Fibroblast of lung (primary cell): ENCODE measurements around the gene SLC25A53. TPM values are rescaled to one million over a fixed set of nuclear protein-coding genes. Genes with fewer than 3 reads are reported as not detected.

Experiments
- DNase-seq, 2 donors: peaks; one replicate each; pipeline versions ENCODE4 v3.0.0 to v3.0.0-alpha.2; 2010; ENCODE audit warnings: low read depth in 2 of 2
- H2AFZ ChIP-seq: 2 replicates; pipeline ENCODE4 v1.5.1; 2012; ENCODE audit warnings: low read length, control low read depth, inconsistent platforms
- H3K27ac ChIP-seq: 2 replicates; pipeline ENCODE4 v1.5.1; 2011; ENCODE audit warnings: low read length, control low read depth; ENCODE audit not compliant: insufficient read depth
- H3K27me3 ChIP-seq: 2 replicates; pipeline ENCODE4 v1.5.1; 2011; ENCODE audit warnings: mild to moderate bottlenecking, low read length; ENCODE audit not compliant: control insufficient read depth, insufficient read depth
- H3K36me3 ChIP-seq: 2 replicates; pipeline ENCODE4 v1.5.1; 2011; ENCODE audit warnings: low read length; ENCODE audit not compliant: control insufficient read depth, insufficient read depth
- H3K4me1 ChIP-seq: 2 replicates; pipeline ENCODE4 v1.5.1; 2011; ENCODE audit warnings: low read length; ENCODE audit not compliant: control insufficient read depth, insufficient read depth; ENCODE audit errors: extremely low read depth
- H3K4me2 ChIP-seq: 2 replicates; pipeline ENCODE4 v1.5.1; 2011; ENCODE audit warnings: low read length, control low read depth; ENCODE audit not compliant: insufficient read depth; ENCODE audit errors: extremely low read depth
- H3K4me3 ChIP-seq, 4 experiments: fragments of 200-600 bp in 1 of 4; sonication (generic) in 1 of 4; replicated peaks in 1 of 4; 2 replicates each; pipeline ENCODE4 v1.5.1; 2011 to 2016; ENCODE audit warnings: low read length in 4 of 4, low read depth in 3 of 4, mild to moderate bottlenecking in 3 of 4, control low read depth in 2 of 4, inconsistent platforms in 1 of 4, mixed read lengths in 1 of 4; ENCODE audit not compliant: insufficient read depth in 1 of 4; ENCODE audit errors: control extremely low read depth in 1 of 4
- H3K79me2 ChIP-seq: 2 replicates; pipeline ENCODE4 v1.5.1; 2012; ENCODE audit warnings: mild to moderate bottlenecking, low read length, inconsistent platforms; ENCODE audit not compliant: control insufficient read depth, insufficient read depth
- H3K9ac ChIP-seq: 2 replicates; pipeline ENCODE4 v1.5.1; 2011; ENCODE audit warnings: mild to moderate bottlenecking, low read length, control low read depth; ENCODE audit not compliant: insufficient read depth
- H3K9me3 ChIP-seq: 2 replicates; pipeline ENCODE4 v1.5.1; 2012; ENCODE audit warnings: low read depth, low read length; ENCODE audit not compliant: control insufficient read depth, insufficient read depth
- H4K20me1 ChIP-seq: 2 replicates; pipeline ENCODE4 v1.5.1; 2011; ENCODE audit warnings: low read length; ENCODE audit not compliant: control insufficient read depth, insufficient read depth; ENCODE audit errors: extremely low read depth
- EZH2 ChIP-seq: IDR thresholded peaks from 2 replicates; pipeline ENCODE4 v1.5.1; 2012; ENCODE audit warnings: low read length, control low read depth, mild to moderate bottlenecking; ENCODE audit errors: missing control alignments
- polyA plus RNA-seq, 2 donors: library from polyadenylated mRNA; depleted of rRNA in 1 of 2; stranded (reverse) in 1 of 2; unstranded in 1 of 2; fragments of >200 nt; gene quantifications; 2 replicates each; pipeline ENCODE4 v1.2.1, GENCODE V29; 2011 to 2012; ENCODE audit warnings: missing spikeins in 1 of 2
- total RNA-seq: library from RNA; depleted of rRNA; stranded (reverse); fragments of >200 nt; gene quantifications from 2 replicates; pipeline ENCODE4 v1.2.1, GENCODE V29; 2014
- TF ChIP-seq, protein P1 (sequence below), 2 donors: IDR thresholded peaks in 1 of 2; conservative IDR thresholded peaks in 1 of 2; 1 replicate in 1 of 2; 2 replicates in 1 of 2; pipeline ENCODE4 v1.5.1; 2011 to 2012; ENCODE audit warnings: low read length in 2 of 2, control low read depth in 1 of 2, inconsistent platforms in 1 of 2, low read depth in 1 of 2, mild to moderate bottlenecking in 1 of 2

SLC25A53 gene
- total and polyA plus RNA-seq, 2 donors (not counting 1 experiment from before 2014, with no cell fraction given) = 5.4 to 13.7 TPM

- TF ChIP-seq EZH2 = no peak
- TF ChIP-seq, protein P1, sequence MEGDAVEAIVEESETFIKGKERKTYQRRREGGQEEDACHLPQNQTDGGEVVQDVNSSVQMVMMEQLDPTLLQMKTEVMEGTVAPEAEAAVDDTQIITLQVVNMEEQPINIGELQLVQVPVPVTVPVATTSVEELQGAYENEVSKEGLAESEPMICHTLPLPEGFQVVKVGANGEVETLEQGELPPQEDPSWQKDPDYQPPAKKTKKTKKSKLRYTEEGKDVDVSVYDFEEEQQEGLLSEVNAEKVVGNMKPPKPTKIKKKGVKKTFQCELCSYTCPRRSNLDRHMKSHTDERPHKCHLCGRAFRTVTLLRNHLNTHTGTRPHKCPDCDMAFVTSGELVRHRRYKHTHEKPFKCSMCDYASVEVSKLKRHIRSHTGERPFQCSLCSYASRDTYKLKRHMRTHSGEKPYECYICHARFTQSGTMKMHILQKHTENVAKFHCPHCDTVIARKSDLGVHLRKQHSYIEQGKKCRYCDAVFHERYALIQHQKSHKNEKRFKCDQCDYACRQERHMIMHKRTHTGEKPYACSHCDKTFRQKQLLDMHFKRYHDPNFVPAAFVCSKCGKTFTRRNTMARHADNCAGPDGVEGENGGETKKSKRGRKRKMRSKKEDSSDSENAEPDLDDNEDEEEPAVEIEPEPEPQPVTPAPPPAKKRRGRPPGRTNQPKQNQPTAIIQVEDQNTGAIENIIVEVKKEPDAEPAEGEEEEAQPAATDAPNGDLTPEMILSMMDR (conservative IDR thresholded peaks at IDR 0.05 in 1 of 2, IDR thresholded peaks at IDR 0.05 in 1 of 2; ENCODE audit: low read depth in 1 of 2, low read length in 2 of 2) = no peak
- Histone ChIP-seq H3K9me3 (no peaks in the 10 kb centered on the region), H3K36me3 (no peaks in the 10 kb centered on the region), H3K4me1 (no peaks in the 10 kb centered on the region), H2AFZ (no peak overlapping the region), H3K4me2 (no peak overlapping the region), H3K79me2 (peaks cover 3% of the 10 kb centered on the region), H4K20me1 (no peaks in the 10 kb centered on the region), H3K27ac (no peak overlapping the region), H3K4me3 (no peak overlapping the region), H3K27me3 (no peaks in the 10 kb centered on the region), H3K9ac (no peak overlapping the region)
- no peak for DNase-seq
These were observed 5.8 kb downstream of the SLC25A53 start for GRCh38 chrX:104151037-104151436.

GRCh38 chrX:104141087-104141760 is 15.6 kb downstream of the SLC25A53 start:
- Histone ChIP-seq H3K36me3 (no peaks in the 10 kb centered on the region), H3K4me2 (no peak overlapping the region), H3K9me3 (no peaks in the 10 kb centered on the region), H3K27ac (no peak overlapping the region), H3K9ac (no peak overlapping the region), H3K4me3 (no peak overlapping the region), H3K79me2 (no peaks in the 10 kb centered on the region), H3K27me3 (no peaks in the 10 kb centered on the region), H3K4me1 (no peaks in the 10 kb centered on the region), H4K20me1 (no peaks in the 10 kb centered on the region), H2AFZ (no peak overlapping the region)
- DNase-seq = no peak
- TF ChIP-seq EZH2 = no peak
- TF ChIP-seq, protein P1 (conservative IDR thresholded peaks at IDR 0.05 in 1 of 2, IDR thresholded peaks at IDR 0.05 in 1 of 2; ENCODE audit: low read depth in 1 of 2, low read length in 2 of 2) = no peak

GRCh38 chrX:104137496-104137895 is 19.3 kb downstream of the SLC25A53 start:
- H3K79me2 ChIP-seq = no peaks in the 10 kb centered on the region
- no peaks in the 10 kb centered on the region for H4K20me1 ChIP-seq
- H3K9me3 ChIP-seq = no peaks in the 10 kb centered on the region
- H3K9ac ChIP-seq = no peak overlapping the region
- H3K4me1 ChIP-seq = no peaks in the 10 kb centered on the region
- TF ChIP-seq, protein P1 (conservative IDR thresholded peaks at IDR 0.05 in 1 of 2, IDR thresholded peaks at IDR 0.05 in 1 of 2; ENCODE audit: low read depth in 1 of 2, low read length in 2 of 2) = no peak
- TF ChIP-seq EZH2 = no peak
- DNase-seq = peak; percentile 26 to 32
- no peaks in the 10 kb centered on the region for H3K27me3 ChIP-seq
- H3K36me3 ChIP-seq = no peaks in the 10 kb centered on the region
- H3K4me3 ChIP-seq = no peak overlapping the region
- H3K27ac ChIP-seq = no peak overlapping the region
- no peak overlapping the region for H3K4me2 ChIP-seq
- no peak overlapping the region for H2AFZ ChIP-seq
